ENCODE data around the gene ARFGAP1.

DNA sequence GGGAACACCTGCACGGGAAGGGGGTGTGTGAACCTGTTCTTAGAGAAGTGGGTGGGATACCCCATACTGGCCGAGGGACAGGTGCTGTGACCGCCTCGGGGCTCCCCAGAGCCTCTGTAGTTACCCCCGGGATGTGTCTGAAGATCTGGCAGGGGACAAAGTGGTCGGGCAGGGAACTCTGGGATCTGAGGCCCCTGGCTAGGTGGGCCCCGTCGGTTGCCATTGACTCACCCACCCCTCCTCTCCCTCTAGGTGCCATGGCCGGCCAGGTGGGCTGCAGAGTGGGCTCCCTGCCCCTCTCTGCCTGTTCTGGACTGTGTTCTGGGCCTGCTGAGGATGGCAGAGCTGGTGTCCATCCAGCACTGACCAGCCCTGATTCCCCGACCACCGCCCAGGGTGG is 32.6 kb upstream of the ARFGAP1 start:
- TF ChIP-seq POLR2A (IDR thresholded peaks at IDR 0.05), result no peak
- TF ChIP-seq, protein P1, sequence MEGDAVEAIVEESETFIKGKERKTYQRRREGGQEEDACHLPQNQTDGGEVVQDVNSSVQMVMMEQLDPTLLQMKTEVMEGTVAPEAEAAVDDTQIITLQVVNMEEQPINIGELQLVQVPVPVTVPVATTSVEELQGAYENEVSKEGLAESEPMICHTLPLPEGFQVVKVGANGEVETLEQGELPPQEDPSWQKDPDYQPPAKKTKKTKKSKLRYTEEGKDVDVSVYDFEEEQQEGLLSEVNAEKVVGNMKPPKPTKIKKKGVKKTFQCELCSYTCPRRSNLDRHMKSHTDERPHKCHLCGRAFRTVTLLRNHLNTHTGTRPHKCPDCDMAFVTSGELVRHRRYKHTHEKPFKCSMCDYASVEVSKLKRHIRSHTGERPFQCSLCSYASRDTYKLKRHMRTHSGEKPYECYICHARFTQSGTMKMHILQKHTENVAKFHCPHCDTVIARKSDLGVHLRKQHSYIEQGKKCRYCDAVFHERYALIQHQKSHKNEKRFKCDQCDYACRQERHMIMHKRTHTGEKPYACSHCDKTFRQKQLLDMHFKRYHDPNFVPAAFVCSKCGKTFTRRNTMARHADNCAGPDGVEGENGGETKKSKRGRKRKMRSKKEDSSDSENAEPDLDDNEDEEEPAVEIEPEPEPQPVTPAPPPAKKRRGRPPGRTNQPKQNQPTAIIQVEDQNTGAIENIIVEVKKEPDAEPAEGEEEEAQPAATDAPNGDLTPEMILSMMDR (IDR thresholded peaks at IDR 0.05), result no peak

All from vagina (tissue), 2 donors.